Suprapubic skin (tissue), 4 donors: ENCODE data around the gene TBCA. TPM values are rescaled to one million over a fixed set of nuclear protein-coding genes. Genes with fewer than 3 reads are reported as not detected.
"Not testable (repeated sequence)": the region's sequence is repeated elsewhere in the genome, so short reads cannot be mapped to it uniquely, and the experiment has no call there.

ENCODE experiments used
- DNase-seq, 2 donors: peaks; one replicate each; pipeline ENCODE4 v3.0.0-alpha.2; 2019; ENCODE audit warnings: low spot score in 2 of 2
- H3K27ac ChIP-seq: fragments of 200-600 bp; sonication (generic); one replicate; pipeline ENCODE4 v1.5.1; 2019
- H3K27me3 ChIP-seq: fragments of 200-600 bp; sonication (generic); one replicate; pipeline ENCODE4 v1.5.1; 2019
- H3K36me3 ChIP-seq: fragments of 200-600 bp; sonication (generic); one replicate; pipeline ENCODE4 v1.5.1; 2019
- H3K4me1 ChIP-seq: fragments of 200-600 bp; sonication (generic); one replicate; pipeline ENCODE4 v1.5.1; 2019
- H3K4me3 ChIP-seq: fragments of 200-600 bp; sonication (generic); one replicate; pipeline ENCODE4 v1.5.1; 2019; ENCODE audit warnings: mild to moderate bottlenecking
- H3K9me3 ChIP-seq: fragments of 200-600 bp; sonication (generic); one replicate; pipeline ENCODE4 v1.5.1; 2019
- CTCF ChIP-seq, 2 donors: fragments of 200-600 bp in 1 of 2; fragments of 450-650 bp in 1 of 2; sonication (generic) in 1 of 2; IDR thresholded peaks; one replicate each; pipeline ENCODE4 v1.5.1; 2016 to 2019; ENCODE audit warnings: antibody characterized with exemption in 2 of 2, mild to moderate bottlenecking in 1 of 2, moderate library complexity in 1 of 2
- EP300 ChIP-seq: sonication (generic); formaldehyde crosslinking; IDR thresholded peaks from one replicate; pipeline ENCODE4 v1.6.1; 2017; ENCODE audit warnings: antibody characterized with exemption
- POLR2A ChIP-seq, 2 donors: fragments of 450-650 bp; IDR thresholded peaks; one replicate each; pipeline ENCODE4 v1.6.1; 2017; ENCODE audit warnings: antibody characterized with exemption in 2 of 2, mild to moderate bottlenecking in 2 of 2, moderate library complexity in 2 of 2
- POLR2AphosphoS5 ChIP-seq, 3 donors: sonication (generic); formaldehyde crosslinking; IDR thresholded peaks; one replicate each; pipeline ENCODE4 v1.6.1; 2017; ENCODE audit warnings: antibody characterized with exemption in 3 of 3
- WGBS: methylation state at CpG from one replicate; pipeline ENCODE4 v1.1.5; 2018; 5-methylcytosine and 5-hydroxymethylcytosine counted together
- total RNA-seq, 4 donors: library from RNA; depleted of rRNA; stranded (reverse); fragments of >200 nt; gene quantifications; one replicate each; pipeline ENCODE4 v1.1.0, GENCODE V29; 2016

The TBCA gene
- total RNA-seq, 4 donors from 2014 or later, result 74.7 to 120 (median 94.5) TPM

- DNase-seq, result no peak
- no peaks in the 10 kb centered on the region for H3K4me1 ChIP-seq
- H3K36me3 ChIP-seq, result peaks cover 36% of the 10 kb centered on the region
- H3K4me3 ChIP-seq, result no peak overlapping the region
- no peak overlapping the region for H3K27ac ChIP-seq
- no peak for TF ChIP-seq POLR2AphosphoS5 (IDR thresholded peaks at IDR 0.05)
- TF ChIP-seq CTCF (IDR thresholded peaks at IDR 0.05), result no peak
- TF ChIP-seq EP300, result no peak
- no peak for TF ChIP-seq POLR2A (IDR thresholded peaks at IDR 0.05)
- H3K27me3 ChIP-seq, result no peaks in the 10 kb centered on the region
- H3K9me3 ChIP-seq, result no peaks in the 10 kb centered on the region
Observed at GRCh38 chr5:77709340-77709739, 66.8 kb downstream of the TBCA start.

GRCh38 chr5:77707791-77708190 is 68.3 kb downstream of the TBCA start:
- Histone ChIP-seq H3K27me3 (no peaks in the 10 kb centered on the region), H3K4me3 (no peak overlapping the region), H3K9me3 (no peaks in the 10 kb centered on the region), H3K27ac (no peak overlapping the region), H3K36me3 (peaks cover 47% of the 10 kb centered on the region), H3K4me1 (no peaks in the 10 kb centered on the region)
- 100% methylated on average over 2 of the region's 2 CpGs for WGBS
- no peak for DNase-seq
- TF ChIP-seq EP300, result no peak
- TF ChIP-seq CTCF (IDR thresholded peaks at IDR 0.05), result no peak
- no peak for TF ChIP-seq POLR2AphosphoS5 (IDR thresholded peaks at IDR 0.05)
- no peak for TF ChIP-seq POLR2A (IDR thresholded peaks at IDR 0.05)

- H3K27ac ChIP-seq, H3K4me3 ChIP-seq, DNase-seq, H3K27me3 ChIP-seq, H3K9me3 ChIP-seq, H3K4me1 ChIP-seq: not testable (repeated sequence)
- WGBS, result 87% methylated on average over 7 of the region's 7 CpGs
- H3K36me3 ChIP-seq, result peaks cover 27% of the 10 kb centered on the region
Observed at GRCh38 chr5:77699569-77699968, 76.6 kb downstream of the TBCA start.

GRCh38 chr5:77698920-77699319 is 77.2 kb downstream of the TBCA start:
- Histone ChIP-seq H3K9me3 (no peaks in the 10 kb centered on the region), H3K36me3 (peaks cover 21% of the 10 kb centered on the region), H3K4me1 (no peaks in the 10 kb centered on the region), H3K27ac (no peak overlapping the region), H3K4me3 (no peak overlapping the region), H3K27me3 (no peaks in the 10 kb centered on the region)
- TF ChIP-seq POLR2A (IDR thresholded peaks at IDR 0.05) (no peak), EP300 (no peak), POLR2AphosphoS5 (IDR thresholded peaks at IDR 0.05) (no peak), CTCF (IDR thresholded peaks at IDR 0.05) (no peak)
- DNase-seq, result no peak

- H3K36me3 ChIP-seq, result peaks cover 18% of the 10 kb centered on the region
- TF ChIP-seq CTCF (IDR thresholded peaks at IDR 0.05), result no peak
- no peak overlapping the region for H3K27ac ChIP-seq
- no peak for DNase-seq
- no peaks in the 10 kb centered on the region for H3K27me3 ChIP-seq
- H3K4me1 ChIP-seq, result no peaks in the 10 kb centered on the region
- H3K9me3 ChIP-seq, result no peaks in the 10 kb centered on the region
- no peak overlapping the region for H3K4me3 ChIP-seq
- 95% methylated on average over 3 of the region's 3 CpGs for WGBS
Observed at GRCh38 chr5:77697692-77698091, 78.4 kb downstream of the TBCA start.

GRCh38 chr5:77696120-77696519 is 80.0 kb downstream of the TBCA start:
- Histone ChIP-seq H3K9me3 (no peaks in the 10 kb centered on the region), H3K4me1 (no peaks in the 10 kb centered on the region), H3K27me3 (no peaks in the 10 kb centered on the region), H3K36me3 (peaks cover 24% of the 10 kb centered on the region), H3K4me3 (no peak overlapping the region), H3K27ac (no peak overlapping the region)
- no peak for TF ChIP-seq POLR2AphosphoS5 (IDR thresholded peaks at IDR 0.05)
- TF ChIP-seq POLR2A (IDR thresholded peaks at IDR 0.05), result no peak
- no peak for TF ChIP-seq CTCF (IDR thresholded peaks at IDR 0.05)
- no peak for TF ChIP-seq EP300
- no peak for DNase-seq
- 95% methylated on average over 1 of the region's 1 CpG for WGBS
